Mesodermal cell (in vitro differentiated cells): Measurements from ENCODE around the gene ZEB2.

Experiments
- H3K27ac ChIP-seq: 2 replicates; pipeline ENCODE4 v1.7.0; 2013; ENCODE audit warnings: mild to moderate bottlenecking, low read depth, low read length, moderate library complexity; ENCODE audit not compliant: severe bottlenecking
- H3K36me3 ChIP-seq: 2 replicates; pipeline ENCODE4 v1.7.1; 2013; ENCODE audit warnings: mild to moderate bottlenecking, low read length, moderate library complexity; ENCODE audit not compliant: control insufficient read depth, insufficient read depth
- H3K4me1 ChIP-seq: one replicate; pipeline ENCODE4 v1.7.1; 2013; ENCODE audit warnings: mild to moderate bottlenecking, low read length; ENCODE audit not compliant: insufficient read depth, control insufficient read depth, poor library complexity, severe bottlenecking
- H3K4me3 ChIP-seq: 2 replicates; pipeline ENCODE4 v1.7.0; 2013; ENCODE audit warnings: low read length, control low read depth, mild to moderate bottlenecking; ENCODE audit not compliant: insufficient read depth, poor library complexity, severe bottlenecking; ENCODE audit errors: extremely low read depth
- H3K9me3 ChIP-seq: 2 replicates; pipeline ENCODE4 v1.7.1; 2013; ENCODE audit warnings: mild to moderate bottlenecking, low read length, moderate library complexity; ENCODE audit not compliant: control insufficient read depth
- WGBS, 2 experiments: methylation state at CpG; one replicate each; pipeline ENCODE4 v1.1.5; 2013; ENCODE audit warnings: missing lambda C conversion rate in 2 of 2; ENCODE audit not compliant: insufficient coverage in 2 of 2; 5-methylcytosine and 5-hydroxymethylcytosine counted together

ZEB2 gene

DNA sequence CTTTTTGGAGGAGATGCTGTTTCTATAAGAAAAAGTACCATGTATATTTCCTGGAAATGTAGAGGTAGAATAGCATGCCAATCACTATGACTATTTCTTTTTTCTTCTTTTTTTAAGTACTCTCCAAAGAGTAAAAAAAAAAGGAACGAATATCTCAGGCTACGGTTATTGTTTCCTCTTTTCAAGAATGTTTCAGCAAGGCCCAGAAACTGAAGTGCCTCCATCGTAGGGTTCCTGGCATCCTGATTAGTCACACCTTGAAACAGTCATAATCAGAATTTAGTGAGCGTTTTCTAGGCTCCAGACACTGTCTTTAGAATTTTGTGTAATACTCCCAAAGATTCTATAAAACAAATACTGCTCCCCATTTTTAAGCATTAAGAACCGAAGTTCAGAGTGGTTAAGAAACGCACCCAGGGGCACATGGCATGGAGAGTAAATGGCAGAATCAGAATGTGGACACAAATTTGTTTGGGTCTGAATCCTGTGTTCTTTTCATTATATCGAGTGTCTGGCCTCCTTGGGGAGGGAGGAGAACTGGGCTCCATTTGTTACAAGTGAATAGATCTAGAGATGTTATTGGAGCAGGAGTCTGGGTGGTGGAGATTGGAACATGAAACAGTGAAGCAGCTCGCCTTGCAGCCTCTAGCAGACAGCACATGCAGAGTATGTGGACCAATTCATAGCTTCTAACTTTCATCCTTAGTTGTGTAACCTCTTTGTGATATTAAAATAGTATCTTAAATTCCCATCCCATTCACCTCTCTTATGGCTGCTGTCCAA, 26.7 kb downstream of the ZEB2 start:
- 88 to 94% methylated on average over 5 to 6 of the region's 8 CpGs for WGBS, 2 experiments
- Histone ChIP-seq H3K27ac (no peak overlapping the region), H3K4me1 (peaks cover 9% of the 10 kb centered on the region), H3K9me3 (no peaks in the 10 kb centered on the region), H3K36me3 (peaks cover 69% of the 10 kb centered on the region), H3K4me3 (no peak overlapping the region)

DNA sequence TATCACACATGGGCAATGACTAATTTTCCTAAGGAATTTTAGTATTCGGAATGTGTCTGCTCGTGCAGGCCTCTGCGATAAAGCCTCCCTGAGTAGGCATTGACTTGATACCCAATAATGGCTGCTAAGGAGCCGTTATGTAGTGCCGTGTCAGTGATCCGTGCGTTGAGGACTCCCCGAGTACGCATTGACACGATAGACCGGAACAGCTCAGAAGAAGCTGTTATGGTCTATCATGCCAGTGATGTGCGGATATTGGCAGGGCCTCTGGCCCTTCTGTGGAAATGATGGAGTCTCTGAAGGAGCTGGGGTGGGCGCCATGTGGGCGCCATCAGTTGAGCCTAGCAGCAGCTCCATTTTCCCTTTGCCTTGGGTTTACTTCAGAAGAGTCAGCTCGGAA, 29.1 kb downstream of the ZEB2 start:
- Histone ChIP-seq H3K4me3 (no peak overlapping the region), H3K27ac (no peak overlapping the region), H3K4me1 (peaks cover 8% of the 10 kb centered on the region), H3K36me3 (peaks cover 58% of the 10 kb centered on the region), H3K9me3 (no peaks in the 10 kb centered on the region)
- WGBS, 2 experiments = 93 to 98% methylated on average over 13 to 15 of the region's 15 CpGs

DNA sequence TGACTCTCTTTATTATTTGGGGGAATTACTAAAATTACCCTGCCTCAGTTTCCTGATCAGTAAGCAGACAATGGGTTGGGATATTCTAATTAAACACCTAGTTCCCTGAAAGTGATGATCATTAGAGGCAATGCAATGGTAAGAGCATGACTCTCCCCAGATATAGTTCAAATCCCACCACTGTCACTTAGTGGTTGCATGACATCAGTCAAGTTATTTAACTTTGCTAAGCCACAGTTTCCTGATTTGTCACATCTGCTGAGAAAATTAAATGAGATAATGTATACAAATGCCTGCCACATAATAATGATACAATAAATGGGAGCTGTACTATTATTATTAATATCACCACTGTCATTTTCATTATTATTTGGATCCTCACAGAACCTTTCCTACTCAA, 29.9 kb downstream of the ZEB2 start:
- Histone ChIP-seq H3K4me1 (peaks cover 5% of the 10 kb centered on the region), H3K27ac (no peak overlapping the region), H3K36me3 (peaks cover 65% of the 10 kb centered on the region), H3K9me3 (no peaks in the 10 kb centered on the region), H3K4me3 (no peak overlapping the region)

DNA sequence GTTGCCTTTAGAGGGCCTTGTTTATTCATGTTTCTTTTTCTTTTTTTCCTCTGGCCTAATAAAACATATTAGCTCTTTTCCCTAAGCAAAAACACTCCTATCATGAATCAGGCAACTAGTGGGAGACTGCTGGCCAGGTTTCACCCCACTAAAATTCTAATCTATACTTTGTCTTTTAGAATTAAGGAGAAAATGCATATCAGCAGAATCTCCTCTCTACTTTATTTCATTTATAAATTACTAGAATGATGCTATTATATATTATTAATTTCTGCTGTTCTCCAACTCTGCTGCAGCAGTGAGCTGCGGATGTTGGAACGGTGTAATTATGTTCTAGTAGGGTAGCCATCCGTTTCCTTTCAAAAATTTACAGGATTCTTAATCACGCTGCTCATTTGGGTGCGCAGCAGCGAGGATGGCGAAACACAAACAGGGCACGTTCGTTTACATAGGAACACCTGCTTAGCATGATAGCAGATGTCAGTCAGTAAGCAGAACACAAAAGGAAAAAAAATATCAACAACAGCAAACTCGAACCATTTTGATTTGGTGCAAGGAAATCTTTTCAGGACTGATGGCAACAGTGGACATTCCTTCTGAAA, 30.5 kb downstream of the ZEB2 start:
- 95 to 100% methylated on average over 3 of the region's 10 CpGs for WGBS, 2 experiments
- H3K4me3 ChIP-seq = no peak overlapping the region
- peaks cover 7% of the 10 kb centered on the region for H3K4me1 ChIP-seq
- no peak overlapping the region for H3K27ac ChIP-seq
- peaks cover 67% of the 10 kb centered on the region for H3K36me3 ChIP-seq
- H3K9me3 ChIP-seq = no peaks in the 10 kb centered on the region

DNA sequence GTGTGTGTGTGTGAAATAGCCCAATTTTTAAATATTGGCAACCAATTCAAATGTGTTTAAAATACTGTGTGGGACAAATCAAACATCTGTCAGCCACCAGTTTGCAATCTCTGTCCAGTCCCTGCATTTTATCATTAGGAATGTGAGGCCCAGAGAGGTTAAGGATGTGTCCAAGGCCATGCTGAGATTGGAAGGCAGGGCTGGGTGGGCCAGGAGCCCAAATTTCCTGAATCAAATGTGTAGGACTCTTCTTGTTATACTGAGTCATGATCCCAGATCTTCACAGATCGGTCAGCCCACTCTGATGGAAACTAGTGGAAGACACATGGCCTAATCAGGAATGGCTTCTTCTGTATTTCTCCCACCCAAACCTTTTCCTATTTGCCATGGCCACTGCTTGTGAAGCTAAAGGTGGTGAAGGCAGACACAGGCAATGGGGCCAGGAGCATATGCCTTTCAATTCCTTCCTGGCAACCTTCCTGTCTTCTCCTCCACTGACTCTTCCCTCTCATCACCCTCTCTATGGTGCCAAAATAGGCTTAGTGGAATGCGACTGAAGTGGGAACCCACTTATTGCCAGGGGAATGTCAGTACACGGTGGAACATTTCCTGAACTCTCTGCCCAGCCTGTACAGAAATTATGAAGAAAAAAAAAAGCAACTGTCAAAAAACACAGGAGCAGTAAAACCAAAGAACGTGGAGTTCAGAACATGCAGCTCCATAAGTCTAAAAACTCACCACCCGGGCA, 35.5 kb downstream of the ZEB2 start:
- no peak overlapping the region for H3K27ac ChIP-seq
- 92 to 100% methylated on average over 5 of the region's 5 CpGs for WGBS, 2 experiments
- peaks cover 57% of the 10 kb centered on the region for H3K36me3 ChIP-seq
- no peaks in the 10 kb centered on the region for H3K9me3 ChIP-seq
- H3K4me1 ChIP-seq = peaks cover 37% of the 10 kb centered on the region
- no peak overlapping the region for H3K4me3 ChIP-seq

DNA sequence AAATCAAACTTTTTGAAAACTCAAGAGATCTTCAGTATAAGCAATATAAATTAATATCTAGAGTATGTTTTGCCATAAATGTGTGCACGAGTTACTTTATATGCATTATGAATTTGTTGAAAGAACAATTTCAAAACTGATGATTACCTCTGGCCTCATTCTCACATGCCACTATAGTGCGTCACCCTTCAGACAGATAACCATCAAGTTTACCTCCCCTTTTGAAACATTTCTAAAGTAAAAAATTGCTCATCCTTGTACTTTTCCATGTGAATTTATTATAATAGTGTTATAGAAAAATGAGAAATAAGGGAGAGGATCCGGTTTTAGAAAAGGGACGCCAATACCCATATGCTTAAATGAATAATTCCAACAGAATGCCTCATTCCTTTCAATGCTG, 38.3 kb downstream of the ZEB2 start:
- Histone ChIP-seq H3K27ac (no peak overlapping the region), H3K4me1 (peaks cover 49% of the 10 kb centered on the region), H3K4me3 (no peak overlapping the region), H3K9me3 (no peaks in the 10 kb centered on the region), H3K36me3 (peaks cover 63% of the 10 kb centered on the region)
- 100% methylated on average over 2 of the region's 4 CpGs; no CpG with 5 or more reads in 1 of the 2 experiments for WGBS, 2 experiments

DNA sequence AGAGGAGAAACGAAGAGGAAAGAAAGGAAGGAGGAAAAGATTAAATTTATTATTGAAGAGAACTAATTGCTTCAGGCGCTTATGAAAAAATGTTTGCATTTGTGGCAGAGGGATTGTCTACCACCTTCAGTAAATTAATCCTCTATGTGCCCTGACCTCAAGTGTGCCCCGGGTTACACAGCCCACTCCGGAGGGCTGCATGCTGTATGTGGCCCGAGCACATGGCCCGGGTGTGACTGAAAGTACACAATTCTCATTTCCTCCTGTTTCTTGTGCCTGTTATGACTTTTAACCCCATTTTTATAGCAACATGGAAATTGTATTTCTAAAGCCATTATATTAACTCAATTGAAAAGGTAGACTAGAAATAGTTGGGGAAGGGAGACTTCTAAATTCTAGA, 38.8 kb downstream of the ZEB2 start:
- H3K27ac ChIP-seq = no peak overlapping the region

DNA sequence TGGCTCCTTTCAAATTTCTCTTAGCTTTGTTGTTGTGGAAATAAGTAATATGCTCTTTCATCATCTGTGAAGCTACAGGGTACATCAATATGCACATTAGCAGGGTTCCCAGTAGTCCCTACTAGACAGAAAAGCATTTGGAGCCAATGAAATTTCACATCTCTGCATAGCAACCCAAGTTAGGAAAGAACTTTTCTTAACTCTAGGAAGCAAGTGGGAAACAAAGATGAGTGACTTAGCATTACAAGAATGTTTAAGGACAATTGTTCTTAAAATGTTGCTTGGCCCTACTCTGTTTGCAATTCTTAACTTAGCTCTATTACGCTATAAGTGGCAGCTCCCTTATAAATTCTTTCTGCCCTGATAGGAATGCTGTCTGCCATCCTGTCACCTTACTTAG, 39.6 kb downstream of the ZEB2 start:
- Histone ChIP-seq H3K4me1 (peaks cover 56% of the 10 kb centered on the region), H3K4me3 (no peak overlapping the region), H3K36me3 (peaks cover 66% of the 10 kb centered on the region), H3K27ac (peak overlapping the region; percentile 60), H3K9me3 (no peaks in the 10 kb centered on the region)
- WGBS, 2 experiments = 71% methylated on average over 1 of the region's 1 CpG; no CpG with 5 or more reads in 1 of the 2 experiments

More for the DNA sequence above, 38.8 kb downstream of the ZEB2 start:
- 95 to 100% methylated on average over 4 of the region's 6 CpGs for WGBS, 2 experiments
- H3K4me3 ChIP-seq = no peak overlapping the region
- no peaks in the 10 kb centered on the region for H3K9me3 ChIP-seq
- H3K36me3 ChIP-seq = peaks cover 65% of the 10 kb centered on the region
- H3K4me1 ChIP-seq = peaks cover 53% of the 10 kb centered on the region

DNA sequence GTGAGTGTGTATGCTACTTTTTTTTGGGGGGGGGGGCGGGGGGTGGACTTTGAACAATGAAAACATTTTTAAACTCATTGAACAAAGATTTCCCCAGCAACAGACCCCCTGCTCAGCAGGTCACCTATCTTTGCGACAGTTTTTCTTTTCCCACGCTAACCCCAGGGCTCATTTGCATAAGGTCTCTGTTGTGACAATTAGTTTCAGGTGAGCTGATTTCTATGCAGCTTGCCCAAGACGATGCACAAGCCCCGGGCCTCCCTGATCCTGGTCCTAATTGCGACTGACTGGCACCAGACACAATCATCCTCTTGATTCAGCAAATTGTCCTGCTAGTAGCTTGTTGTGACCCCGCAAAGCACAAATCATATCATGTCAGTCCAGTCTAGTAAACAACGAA, 40.3 kb downstream of the ZEB2 start:
- WGBS, 2 experiments = 33 to 46% methylated on average over 3 to 6 of the region's 8 CpGs
- H3K4me1 ChIP-seq = peaks cover 60% of the 10 kb centered on the region
- H3K4me3 ChIP-seq = no peak overlapping the region
- H3K27ac ChIP-seq = peak overlapping the region; percentile 60
- H3K9me3 ChIP-seq = no peaks in the 10 kb centered on the region
- peaks cover 64% of the 10 kb centered on the region for H3K36me3 ChIP-seq

DNA sequence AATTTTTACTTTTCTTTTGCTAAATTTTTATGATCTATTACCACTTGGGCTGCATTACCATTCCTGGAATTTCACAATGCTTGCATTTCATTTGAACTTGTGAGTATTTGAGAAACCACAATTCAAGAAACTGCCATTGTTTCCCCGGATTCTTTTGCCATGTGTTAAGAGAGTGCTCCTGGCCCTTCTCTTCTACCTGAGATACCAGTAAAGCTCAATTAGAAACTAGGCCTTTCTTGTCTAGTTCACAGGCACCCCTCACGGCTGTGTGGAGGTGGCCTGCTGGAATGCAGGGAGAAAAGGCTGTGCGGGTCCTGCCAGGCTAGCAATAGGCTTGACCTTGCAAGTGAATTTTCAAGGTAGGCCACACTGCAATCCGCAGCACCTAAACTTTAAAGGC, 40.8 kb downstream of the ZEB2 start:
- H3K27ac ChIP-seq = peak overlapping the region; percentile 60
- H3K36me3 ChIP-seq = peaks cover 62% of the 10 kb centered on the region
- H3K9me3 ChIP-seq = no peaks in the 10 kb centered on the region
- 21 to 29% methylated on average over 2 to 3 of the region's 4 CpGs for WGBS, 2 experiments
- H3K4me1 ChIP-seq = peaks cover 61% of the 10 kb centered on the region
- no peak overlapping the region for H3K4me3 ChIP-seq
